GM20000 (cell line): ENCODE results near the gene MSX1.

Source experiments
- DNase-seq: peaks from one replicate; pipeline ENCODE4 v3.0.0; 2012; ENCODE audit warnings: low spot score
- TF ChIP-seq, protein P1 (sequence below): IDR thresholded peaks from 2 replicates; pipeline ENCODE4 v1.5.1; 2012; ENCODE audit warnings: mild to moderate bottlenecking, control low read depth; ENCODE audit errors: extremely low read depth, missing control alignments

The MSX1 gene

DNA sequence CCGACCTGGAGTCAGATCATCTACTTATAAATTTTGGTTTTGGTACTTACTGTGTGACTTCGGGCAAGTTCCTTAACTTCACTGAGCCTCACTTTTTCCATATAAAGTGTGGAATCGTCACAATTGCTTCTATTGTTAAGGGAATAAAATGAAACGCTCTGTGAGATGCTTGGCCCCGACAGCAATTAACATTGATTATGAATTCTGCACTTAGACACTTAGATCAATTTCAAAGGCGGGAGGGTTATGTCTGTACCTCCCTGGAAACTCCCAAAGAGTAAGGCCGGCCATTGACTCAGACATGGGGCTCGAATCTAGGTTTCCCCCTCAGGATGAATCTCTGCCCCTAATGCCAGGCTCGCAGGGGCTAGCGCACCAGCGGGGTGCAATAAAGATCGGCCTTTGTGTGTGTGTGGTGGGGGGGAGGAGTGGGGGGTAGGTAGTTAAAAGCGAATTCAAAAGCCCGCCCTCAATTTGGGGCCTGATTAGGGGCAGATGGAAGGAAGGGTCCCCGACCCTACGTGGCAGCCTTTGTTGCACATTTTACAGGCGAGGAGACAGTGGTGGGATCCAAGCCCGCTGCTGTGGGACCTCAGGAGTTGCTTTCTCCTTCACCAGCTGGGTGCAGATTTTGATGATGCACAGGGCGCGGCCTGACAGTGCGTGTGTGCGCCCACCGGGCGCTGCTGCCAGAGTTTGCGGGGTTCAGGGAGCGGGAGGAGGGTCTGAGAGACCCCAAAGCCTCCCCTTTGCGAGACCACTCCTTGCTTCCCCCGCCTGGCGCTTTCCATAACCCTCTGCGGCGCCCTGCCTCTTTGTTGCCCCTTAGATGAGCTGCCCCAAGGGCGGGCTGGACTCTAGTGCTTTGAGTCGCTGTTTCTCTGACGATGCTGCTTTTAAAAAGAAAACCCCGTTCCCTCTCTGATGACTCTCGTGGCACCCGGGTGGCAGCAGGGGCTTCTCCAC, 9.6 kb downstream of the MSX1 start:
- DNase-seq, result no peak
- TF ChIP-seq, protein P1, sequence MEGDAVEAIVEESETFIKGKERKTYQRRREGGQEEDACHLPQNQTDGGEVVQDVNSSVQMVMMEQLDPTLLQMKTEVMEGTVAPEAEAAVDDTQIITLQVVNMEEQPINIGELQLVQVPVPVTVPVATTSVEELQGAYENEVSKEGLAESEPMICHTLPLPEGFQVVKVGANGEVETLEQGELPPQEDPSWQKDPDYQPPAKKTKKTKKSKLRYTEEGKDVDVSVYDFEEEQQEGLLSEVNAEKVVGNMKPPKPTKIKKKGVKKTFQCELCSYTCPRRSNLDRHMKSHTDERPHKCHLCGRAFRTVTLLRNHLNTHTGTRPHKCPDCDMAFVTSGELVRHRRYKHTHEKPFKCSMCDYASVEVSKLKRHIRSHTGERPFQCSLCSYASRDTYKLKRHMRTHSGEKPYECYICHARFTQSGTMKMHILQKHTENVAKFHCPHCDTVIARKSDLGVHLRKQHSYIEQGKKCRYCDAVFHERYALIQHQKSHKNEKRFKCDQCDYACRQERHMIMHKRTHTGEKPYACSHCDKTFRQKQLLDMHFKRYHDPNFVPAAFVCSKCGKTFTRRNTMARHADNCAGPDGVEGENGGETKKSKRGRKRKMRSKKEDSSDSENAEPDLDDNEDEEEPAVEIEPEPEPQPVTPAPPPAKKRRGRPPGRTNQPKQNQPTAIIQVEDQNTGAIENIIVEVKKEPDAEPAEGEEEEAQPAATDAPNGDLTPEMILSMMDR, result no peak

DNA sequence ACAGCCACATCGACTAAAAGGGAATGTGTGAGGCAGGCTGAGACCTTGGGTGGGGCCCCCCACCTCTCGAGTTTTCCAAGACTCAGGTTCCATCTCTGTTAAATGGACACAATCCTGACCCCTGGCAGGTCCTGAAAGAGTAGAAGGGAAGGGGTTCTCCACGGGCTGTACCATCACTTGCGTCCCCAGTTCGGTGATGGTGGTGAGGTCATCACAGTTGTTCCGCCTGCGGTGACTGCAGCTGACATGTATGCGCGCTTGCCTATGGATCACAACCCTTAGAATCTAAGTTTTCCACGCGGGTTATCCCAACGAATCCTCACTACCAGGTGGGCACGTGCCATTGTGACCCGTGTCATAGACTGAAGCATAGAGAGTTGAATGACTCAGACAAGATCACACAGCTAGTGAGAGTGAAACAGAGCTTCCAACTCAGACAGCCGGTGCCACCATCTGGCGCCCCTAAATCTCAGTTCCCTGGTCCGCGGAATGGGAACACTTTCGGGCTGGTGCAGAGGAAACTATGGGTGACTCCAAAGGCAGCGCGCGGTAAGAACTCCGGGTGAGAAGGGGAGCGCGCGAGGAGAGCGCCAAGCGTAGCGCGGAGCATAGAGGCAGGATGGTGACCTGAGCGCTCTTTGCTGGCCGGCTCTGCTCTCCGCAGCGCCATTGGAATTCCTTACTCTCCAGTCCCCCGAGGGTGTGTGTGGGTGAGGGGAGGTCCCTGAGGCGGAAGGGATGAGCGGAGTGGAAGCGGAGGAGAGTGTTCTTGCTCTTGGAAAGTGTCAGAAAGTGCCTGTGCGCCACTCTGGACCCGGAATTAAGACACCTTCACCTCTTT, 10.5 kb downstream of the MSX1 start:
- TF ChIP-seq, protein P1, result no peak
- no peak for DNase-seq

DNA sequence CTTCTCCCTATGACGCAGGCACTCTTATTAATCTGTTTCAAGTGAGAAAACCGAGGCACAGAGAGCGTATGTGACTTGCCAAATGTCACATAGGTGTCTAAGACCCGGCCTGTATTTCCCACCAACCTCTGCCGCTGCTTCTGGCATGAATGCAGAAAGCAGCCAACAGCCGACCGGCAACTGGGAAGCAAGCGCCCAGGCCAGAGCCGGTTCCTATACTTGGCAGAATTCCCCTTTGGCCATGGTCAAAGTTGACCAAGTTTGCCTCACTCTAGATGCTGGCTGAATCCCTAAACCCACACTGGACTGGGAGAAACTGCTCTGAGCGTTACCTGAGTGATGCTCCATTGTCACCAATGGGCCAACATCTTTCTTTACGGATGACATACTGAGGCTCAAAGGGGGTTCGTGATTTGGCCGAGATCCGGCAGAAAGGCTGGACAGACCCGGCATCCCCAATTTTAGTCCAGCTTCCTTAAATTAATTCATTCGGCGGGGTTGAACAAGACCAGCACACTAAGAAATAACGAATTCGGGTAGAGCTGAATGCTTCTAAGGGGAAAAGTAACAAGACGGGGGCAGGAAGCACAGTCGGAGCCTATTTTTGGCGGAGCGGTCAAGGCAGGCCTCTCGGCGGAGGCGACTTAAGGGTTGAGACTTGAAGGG, 11.2 kb downstream of the MSX1 start:
- peak; percentile 25 for DNase-seq
- TF ChIP-seq, protein P1, result no peak

- TF ChIP-seq, protein P1, result no peak
- peak; percentile 37 for DNase-seq
These were observed 11.7 kb downstream of the MSX1 start for GRCh38 chr4:4871242-4871572.

DNA sequence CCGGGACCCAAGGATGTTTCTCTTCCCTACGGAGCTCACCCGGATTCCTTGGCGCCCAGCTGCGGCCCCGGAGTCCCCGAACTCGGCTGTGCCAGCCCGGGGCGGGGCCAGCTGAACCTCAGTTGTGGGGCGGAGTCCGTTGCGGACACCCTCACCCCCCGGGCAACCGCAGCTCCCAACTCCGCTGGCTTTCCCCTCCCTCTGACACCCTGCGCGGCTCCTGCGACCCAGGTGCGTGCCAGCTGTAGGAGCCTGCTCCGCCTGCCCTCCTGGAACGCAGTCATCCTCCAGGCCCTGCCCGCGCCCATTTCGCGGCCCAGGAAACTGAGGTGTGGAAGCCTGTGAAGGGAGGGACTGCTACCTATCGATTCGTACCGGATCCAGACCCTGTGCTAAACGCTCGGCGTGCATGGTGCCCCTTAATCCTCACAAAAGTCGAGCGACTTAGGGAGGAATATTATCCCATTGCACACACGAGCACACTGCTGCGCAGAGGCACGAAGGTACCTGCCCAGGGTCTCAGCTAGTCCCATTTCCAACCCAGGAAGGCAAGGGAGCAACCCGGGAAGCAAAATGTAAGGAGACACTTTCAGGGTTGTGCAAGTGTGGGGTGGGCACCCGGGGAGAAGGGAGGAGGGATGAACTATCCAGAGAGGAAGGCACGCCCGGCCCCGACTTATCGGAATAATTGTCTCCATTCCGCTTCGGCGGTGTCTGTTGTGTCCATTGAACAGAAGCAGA, 12.3 kb downstream of the MSX1 start:
- no peak for DNase-seq
- TF ChIP-seq, protein P1, result no peak

DNA sequence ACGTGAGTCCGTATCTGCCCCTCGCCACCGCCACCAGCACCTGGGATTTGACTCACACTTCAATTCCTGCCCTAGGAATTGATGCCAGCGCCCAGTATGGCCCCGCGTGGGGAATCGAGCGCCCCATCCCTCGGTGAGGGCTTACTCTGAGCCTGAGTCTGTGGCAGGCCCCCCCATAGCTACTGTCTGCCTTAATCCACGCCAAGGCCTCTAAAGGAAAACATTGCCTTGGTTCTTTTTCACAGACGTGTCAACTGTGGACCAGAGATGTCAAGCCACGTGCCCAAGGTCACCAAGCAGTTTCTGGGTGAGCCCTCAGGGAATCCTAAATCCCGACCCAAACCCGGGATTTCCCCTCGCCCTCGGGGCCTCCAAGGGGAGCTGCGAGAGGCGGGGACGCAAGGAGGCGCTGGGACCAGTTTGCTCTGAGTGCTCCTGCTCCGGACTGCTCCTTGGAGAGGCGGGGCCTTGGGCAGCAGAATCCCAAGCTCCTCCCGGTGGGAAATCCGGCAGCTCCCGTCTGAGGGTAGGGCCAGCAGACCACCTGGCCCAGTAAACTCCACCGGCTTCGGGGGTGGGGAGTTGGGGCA, 12.9 kb downstream of the MSX1 start:
- DNase-seq, result no peak
- TF ChIP-seq, protein P1, result no peak
